ENCODE results near the gene PDE6H. TPM values are rescaled to one million over a fixed set of nuclear protein-coding genes. Genes with fewer than 3 reads are reported as not detected.
A peak's percentile ranks its signal among the peaks of the same experiment; 100 is the strongest.

The PDE6H gene
- total and polyA plus RNA-seq, 4 donors = 0.08 to 0.88 TPM; not detected in 2

GRCh38 chr12:14988035-14988434 is 15.2 kb downstream of the PDE6H start:
- no peak overlapping the region for H3K9ac ChIP-seq (ENCODE audit: insufficient read depth in 1 of 2, low read length in 2 of 2)
- ATAC-seq (ENCODE audit: insufficient read depth, low FRiP score) (no peak), DNase-seq (no peak)
- H3K4me1 ChIP-seq (ENCODE audit: control insufficient read depth in 5 of 5, insufficient read depth in 5 of 5, low read length in 5 of 5) = peaks cover 0 to 4% (median 0%) of the 10 kb centered on the region in 5 donors
- H3K9me3 ChIP-seq (ENCODE audit: control insufficient read depth in 4 of 4, insufficient read depth in 3 of 4, low read length in 3 of 4) = no peaks in the 10 kb centered on the region
- no peaks in the 10 kb centered on the region for H3K27me3 ChIP-seq (ENCODE audit: control insufficient read depth in 3 of 3, insufficient read depth in 3 of 3, low read length in 2 of 3)
- WGBS, 2 donors = 31 to 52% methylated on average over 3 of the region's 3 CpGs
- no peaks in the 10 kb centered on the region for H3K36me3 ChIP-seq (ENCODE audit: control insufficient read depth in 4 of 4, insufficient read depth in 4 of 4, low read length in 4 of 4)
- H3K4me3 ChIP-seq = no peak overlapping the region
- TF ChIP-seq CTCF (IDR thresholded peaks at IDR 0.05; ENCODE audit: control extremely low read depth, extremely low read depth) = no peak
- H3K27ac ChIP-seq (ENCODE audit: low read depth in 1 of 2, low read length in 1 of 2) = no peak overlapping the region

GRCh38 chr12:14989790-14990189 is 16.9 kb downstream of the PDE6H start:
- WGBS, 2 donors = 18 to 30% methylated on average over 1 of the region's 1 CpG
- no peak for TF ChIP-seq CTCF (IDR thresholded peaks at IDR 0.05; ENCODE audit: control extremely low read depth, extremely low read depth)
- peak overlapping the region in 1 of 2 donors; percentile 24 for H3K27ac ChIP-seq (ENCODE audit: low read depth in 1 of 2, low read length in 1 of 2)

GRCh38 chr12:14991069-14991468 is 18.2 kb downstream of the PDE6H start:
- Histone ChIP-seq H3K4me1 (ENCODE audit: control insufficient read depth in 5 of 5, insufficient read depth in 5 of 5, low read length in 5 of 5) (peaks cover 0 to 8% (median 0%) of the 10 kb centered on the region in 5 donors), H3K36me3 (ENCODE audit: control insufficient read depth in 4 of 4, insufficient read depth in 4 of 4, low read length in 4 of 4) (no peaks in the 10 kb centered on the region), H3K9ac (ENCODE audit: insufficient read depth in 1 of 2, low read length in 2 of 2) (no peak overlapping the region)

More at GRCh38 chr12:14989790-14990189, 16.9 kb downstream of the PDE6H start:
- no peaks in the 10 kb centered on the region for H3K36me3 ChIP-seq (ENCODE audit: control insufficient read depth in 4 of 4, insufficient read depth in 4 of 4, low read length in 4 of 4)
- H3K27me3 ChIP-seq (ENCODE audit: control insufficient read depth in 3 of 3, insufficient read depth in 3 of 3, low read length in 2 of 3) = no peaks in the 10 kb centered on the region
- no peak overlapping the region for H3K9ac ChIP-seq (ENCODE audit: insufficient read depth in 1 of 2, low read length in 2 of 2)
- DNase-seq (no peak), ATAC-seq (ENCODE audit: insufficient read depth, low FRiP score) (no peak)
- no peak overlapping the region for H3K4me3 ChIP-seq
- peaks cover 0 to 5% (median 0%) of the 10 kb centered on the region in 5 donors for H3K4me1 ChIP-seq (ENCODE audit: control insufficient read depth in 5 of 5, insufficient read depth in 5 of 5, low read length in 5 of 5)
- no peaks in the 10 kb centered on the region for H3K9me3 ChIP-seq (ENCODE audit: control insufficient read depth in 4 of 4, insufficient read depth in 3 of 4, low read length in 3 of 4)

More at GRCh38 chr12:14991069-14991468, 18.2 kb downstream of the PDE6H start:
- no peak for ATAC-seq (ENCODE audit: insufficient read depth, low FRiP score)
- Histone ChIP-seq H3K27ac (ENCODE audit: low read depth in 1 of 2, low read length in 1 of 2) (no peak overlapping the region), H3K27me3 (ENCODE audit: control insufficient read depth in 3 of 3, insufficient read depth in 3 of 3, low read length in 2 of 3) (no peaks in the 10 kb centered on the region), H3K4me3 (no peak overlapping the region), H3K9me3 (ENCODE audit: control insufficient read depth in 4 of 4, insufficient read depth in 3 of 4, low read length in 3 of 4) (no peaks in the 10 kb centered on the region)
- no peak for DNase-seq
- TF ChIP-seq CTCF (IDR thresholded peaks at IDR 0.05; ENCODE audit: control extremely low read depth, extremely low read depth) = no peak

All from lung (tissue), 12 donors.